Diencephalon (tissue), 1 donor: Measurements from ENCODE around the gene CYP2E1. TPM values are rescaled to one million over a fixed set of nuclear protein-coding genes. Genes with fewer than 3 reads are reported as not detected.

Experiments
- total RNA-seq: library from RNA; depleted of rRNA; stranded (reverse); fragments of >200 nt; gene quantifications from one replicate; pipeline ENCODE4 v1.2.3, GENCODE V29; 2014

CYP2E1 gene
- total RNA-seq, result 18.0 TPM

DNA sequence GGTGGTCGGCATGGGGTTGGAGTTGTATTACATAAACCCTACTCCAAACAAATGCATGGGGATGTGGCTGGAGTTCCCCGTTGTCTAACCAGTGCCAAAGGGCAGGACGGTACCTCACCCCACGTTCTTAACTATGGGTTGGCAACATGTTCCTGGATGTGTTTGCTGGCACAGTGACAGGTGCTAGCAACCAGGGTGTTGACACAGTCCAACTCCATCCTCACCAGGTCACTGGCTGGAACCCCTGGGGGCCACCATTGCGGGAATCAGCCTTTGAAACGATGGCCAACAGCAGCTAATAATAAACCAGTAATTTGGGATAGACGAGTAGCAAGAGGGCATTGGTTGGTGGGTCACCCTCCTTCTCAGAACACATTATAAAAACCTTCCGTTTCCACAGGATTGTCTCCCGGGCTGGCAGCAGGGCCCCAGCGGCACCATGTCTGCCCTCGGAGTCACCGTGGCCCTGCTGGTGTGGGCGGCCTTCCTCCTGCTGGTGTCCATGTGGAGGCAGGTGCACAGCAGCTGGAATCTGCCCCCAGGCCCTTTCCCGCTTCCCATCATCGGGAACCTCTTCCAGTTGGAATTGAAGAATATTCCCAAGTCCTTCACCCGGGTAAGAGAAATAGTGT, at the start of gene CYP2E1:
Gene CYP2E1, plus strand, starts transcription at position 407 of the 632 bp plus-strand sequence. Its CDS starts 33 bp downstream, at position 440.

DNA sequence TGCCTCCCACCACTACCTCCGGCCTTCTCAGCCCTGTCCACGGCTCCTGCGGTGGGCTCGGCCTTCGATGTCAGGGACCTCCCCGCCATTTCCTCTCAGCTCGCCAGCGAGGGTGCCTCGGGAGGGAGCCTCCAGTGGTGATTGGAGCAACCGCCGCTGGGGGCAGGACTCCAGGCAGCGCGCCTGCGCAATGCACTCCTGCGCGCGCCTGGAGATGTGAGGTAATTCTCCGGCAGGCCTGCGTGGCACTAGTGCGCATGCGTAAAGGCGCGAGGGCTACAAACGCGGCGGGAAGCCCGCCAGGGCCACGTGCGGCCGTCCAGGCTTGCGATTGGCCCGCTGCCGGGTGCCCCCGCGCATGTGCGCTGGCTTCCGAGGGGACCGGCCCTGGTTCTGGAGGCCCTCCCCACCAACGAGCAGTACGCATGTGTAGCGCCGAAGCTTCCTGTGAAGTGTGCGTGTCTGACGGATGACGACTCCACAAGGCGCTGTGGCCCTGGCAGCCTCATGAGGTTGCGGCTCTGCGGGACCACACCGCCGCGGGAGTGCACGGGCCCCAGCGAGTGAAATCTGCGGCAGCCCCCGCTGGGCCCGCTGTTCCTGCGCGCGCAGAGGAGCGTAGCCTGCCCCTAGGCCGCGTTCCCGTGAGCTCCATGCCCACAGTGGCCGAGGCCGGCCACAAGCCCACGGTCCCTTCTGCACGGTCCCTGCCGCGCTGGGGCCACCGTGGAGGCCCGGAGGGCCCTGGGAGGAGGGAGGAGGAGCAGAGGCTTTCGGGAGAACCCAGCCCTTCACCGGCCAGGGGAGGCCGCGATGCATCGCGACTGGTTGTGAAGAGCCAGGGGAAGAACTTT, 38.5 kb downstream of the CYP2E1 start, which contains the start of gene SYCE1:
Gene SYCE1, minus strand, starts transcription at position 143 of the 854 bp plus-strand sequence. Its CDS starts 54 bp downstream, at position 89.

Other genes with a start within 250 kb of the CYP2E1 start
- 45.2 TPM for gene TUBGCP2, start 218.5 kb upstream of the CYP2E1 start, total RNA-seq
- gene ZNF511, start 218.4 kb upstream of the CYP2E1 start, total RNA-seq, result 8.1 TPM
- 36.4 TPM for gene CALY, start 190.5 kb upstream of the CYP2E1 start, total RNA-seq
- gene PRAP1, start 180.0 kb upstream of the CYP2E1 start, total RNA-seq, result not detected
- 6.5 TPM for gene FUOM, start 169.3 kb upstream of the CYP2E1 start, total RNA-seq
- gene ECHS1, start 154.0 kb upstream of the CYP2E1 start, total RNA-seq, result 48.4 TPM
- gene PAOX, start 148.1 kb upstream of the CYP2E1 start, total RNA-seq, result 5.1 TPM
- 24.0 TPM for gene MTG1, start 133.2 kb upstream of the CYP2E1 start, total RNA-seq
- gene SPRN, start 102.7 kb upstream of the CYP2E1 start, total RNA-seq, result 13.4 TPM
- 1.2 TPM for gene SCART1, start 73.4 kb upstream of the CYP2E1 start, total RNA-seq
- gene SYCE1, start 38.2 kb downstream of the CYP2E1 start, total RNA-seq, result 1.2 TPM
- gene FRG2B, start 99.4 kb downstream of the CYP2E1 start, total RNA-seq, result not detected